ENCODE data around the gene ACBD3.

- TF ChIP-seq, protein P1, sequence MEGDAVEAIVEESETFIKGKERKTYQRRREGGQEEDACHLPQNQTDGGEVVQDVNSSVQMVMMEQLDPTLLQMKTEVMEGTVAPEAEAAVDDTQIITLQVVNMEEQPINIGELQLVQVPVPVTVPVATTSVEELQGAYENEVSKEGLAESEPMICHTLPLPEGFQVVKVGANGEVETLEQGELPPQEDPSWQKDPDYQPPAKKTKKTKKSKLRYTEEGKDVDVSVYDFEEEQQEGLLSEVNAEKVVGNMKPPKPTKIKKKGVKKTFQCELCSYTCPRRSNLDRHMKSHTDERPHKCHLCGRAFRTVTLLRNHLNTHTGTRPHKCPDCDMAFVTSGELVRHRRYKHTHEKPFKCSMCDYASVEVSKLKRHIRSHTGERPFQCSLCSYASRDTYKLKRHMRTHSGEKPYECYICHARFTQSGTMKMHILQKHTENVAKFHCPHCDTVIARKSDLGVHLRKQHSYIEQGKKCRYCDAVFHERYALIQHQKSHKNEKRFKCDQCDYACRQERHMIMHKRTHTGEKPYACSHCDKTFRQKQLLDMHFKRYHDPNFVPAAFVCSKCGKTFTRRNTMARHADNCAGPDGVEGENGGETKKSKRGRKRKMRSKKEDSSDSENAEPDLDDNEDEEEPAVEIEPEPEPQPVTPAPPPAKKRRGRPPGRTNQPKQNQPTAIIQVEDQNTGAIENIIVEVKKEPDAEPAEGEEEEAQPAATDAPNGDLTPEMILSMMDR (IDR thresholded peaks at IDR 0.05) = no peak
- TF ChIP-seq EP300 (IDR thresholded peaks at IDR 0.05) (no peak), POLR2A (IDR thresholded peaks at IDR 0.05) (no peak)
Observed at GRCh38 chr1:226164154-226164553, 22.4 kb downstream of the ACBD3 start.

Measured in upper lobe of left lung (tissue), 4 donors.